ENCODE data around the gene IFI27L2. TPM values are rescaled to one million over a fixed set of nuclear protein-coding genes. Genes with fewer than 3 reads are reported as not detected.

IFI27L2 gene
- total and polyA plus RNA-seq, 4 donors: 1.7 to 7.2 (median 6.1) TPM

- WGBS: 79% methylated on average over 7 of the region's 7 CpGs
- H3K4me3 ChIP-seq (ENCODE audit: low read depth in 1 of 3, low read length in 3 of 3): no peak overlapping the region
- no peak for DNase-seq (ENCODE audit: low spot score)
Measured at GRCh38 chr14:94113073-94113472, 16.3 kb downstream of the IFI27L2 start.

More at GRCh38 chr14:94113073-94113472, 16.3 kb downstream of the IFI27L2 start:
- Histone ChIP-seq H3K36me3 (ENCODE audit: control insufficient read depth in 4 of 4, insufficient read depth in 3 of 4, low read depth in 1 of 4, low read length in 3 of 4) (no peaks in the 10 kb centered on the region), H3K27me3 (ENCODE audit: control insufficient read depth in 4 of 4, insufficient read depth in 4 of 4, low read length in 3 of 4) (no peaks in the 10 kb centered on the region), H3K4me1 (ENCODE audit: control insufficient read depth in 4 of 4, insufficient read depth in 4 of 4, low read length in 3 of 4) (peaks cover 0 to 9% (median 3%) of the 10 kb centered on the region in 4 donors), H3K9ac (ENCODE audit: low read depth in 1 of 2, low read length in 2 of 2) (no peak overlapping the region), H3K27ac (ENCODE audit: low read depth in 1 of 2, low read length in 2 of 2) (no peak overlapping the region), H3K9me3 (ENCODE audit: control insufficient read depth in 4 of 4, low read length in 3 of 4) (no peaks in the 10 kb centered on the region)
- TF ChIP-seq SP1 (IDR thresholded peaks at IDR 0.05): no peak
- TF ChIP-seq REST (IDR thresholded peaks at IDR 0.05): no peak
- TF ChIP-seq FOXA1 (IDR thresholded peaks at IDR 0.05): no peak
- no peak for TF ChIP-seq HNF4A (conservative IDR thresholded peaks at IDR 0.05)
- TF ChIP-seq MAX (IDR thresholded peaks at IDR 0.05): no peak
- no peak for TF ChIP-seq CTCF (IDR thresholded peaks at IDR 0.05; ENCODE audit: low read depth, low read length, missing input control)
- no peak for TF ChIP-seq JUND (IDR thresholded peaks at IDR 0.05)
- TF ChIP-seq YY1 (IDR thresholded peaks at IDR 0.05): no peak
- no peak for TF ChIP-seq ZBTB33 (IDR thresholded peaks at IDR 0.05)
- no peak for TF ChIP-seq EGR1 (IDR thresholded peaks at IDR 0.05; ENCODE audit: low read depth in 2 of 2)
- no peak for TF ChIP-seq ATF3 (IDR thresholded peaks at IDR 0.05)
- no peak for TF ChIP-seq FOXA2 (IDR thresholded peaks at IDR 0.05)
